Measurements from ENCODE around the gene GBP7. TPM values are rescaled to one million over a fixed set of nuclear protein-coding genes. Genes with fewer than 3 reads are reported as not detected.

Gene GBP7
- total RNA-seq, 1 donor from 2014 or later = not detected

DNA sequence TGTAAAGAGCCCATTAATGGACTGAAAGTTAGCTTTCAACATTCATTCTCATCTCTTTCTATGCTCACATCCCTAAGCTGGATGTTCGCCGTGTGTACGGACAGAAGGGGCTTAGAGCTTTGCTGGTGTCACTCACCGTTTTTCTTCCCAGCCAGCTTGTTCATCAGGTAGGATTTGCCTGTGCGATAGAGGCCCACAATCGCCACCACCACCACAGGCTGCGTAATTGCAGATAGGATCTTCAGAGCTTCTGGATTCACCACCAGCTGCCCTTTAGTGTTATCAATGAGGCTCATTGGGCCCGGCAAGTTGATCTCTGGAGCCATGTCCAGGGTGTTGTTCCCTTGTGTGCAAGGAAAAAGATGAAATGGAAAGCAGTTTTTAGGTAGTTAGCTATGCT is 54.2 kb downstream of the GBP7 start:
- DNase-seq (ENCODE audit: low read depth) = no peak

GRCh38 chr1:89114662-89115061 is 61.1 kb downstream of the GBP7 start:
- no peak for DNase-seq (ENCODE audit: low read depth)

DNA sequence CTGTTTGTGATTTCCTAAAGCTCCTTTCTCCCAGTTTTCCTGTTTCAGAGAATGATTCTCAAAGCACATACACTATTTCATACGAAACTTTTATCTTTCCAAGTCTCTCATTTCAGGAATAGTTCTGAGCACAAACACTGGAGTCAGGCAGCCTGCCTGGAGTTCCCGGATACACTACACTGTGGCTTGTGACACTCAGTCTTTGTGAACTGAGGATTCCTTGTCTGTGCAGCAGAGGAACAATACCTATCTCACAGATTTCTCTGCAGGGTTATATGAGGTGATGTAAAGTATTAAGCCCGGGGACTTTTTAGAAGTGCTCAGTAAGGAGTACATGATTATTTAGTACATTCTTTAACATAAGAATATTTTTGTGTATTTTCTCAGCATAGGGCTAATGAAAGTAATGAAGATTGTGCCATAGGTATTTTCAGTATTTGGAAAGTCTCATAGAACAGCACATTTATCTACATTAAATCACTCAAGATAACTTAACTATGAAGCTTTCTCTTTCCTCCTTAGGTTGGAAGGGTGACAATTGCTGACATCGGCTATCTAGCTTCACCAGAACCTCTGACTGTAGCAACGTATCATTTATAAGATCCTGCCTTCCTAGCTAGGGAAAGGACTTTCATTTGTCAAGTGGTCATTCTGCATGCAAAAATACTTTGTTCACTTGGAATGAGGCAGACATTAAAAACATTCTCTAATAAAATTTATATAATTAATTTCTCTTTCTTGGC is 62.8 kb downstream of the GBP7 start:
- no peak for DNase-seq (ENCODE audit: low read depth)

- no peak for DNase-seq (ENCODE audit: low read depth)
Observed at GRCh38 chr1:89104687-89105086, 71.1 kb downstream of the GBP7 start.

DNA sequence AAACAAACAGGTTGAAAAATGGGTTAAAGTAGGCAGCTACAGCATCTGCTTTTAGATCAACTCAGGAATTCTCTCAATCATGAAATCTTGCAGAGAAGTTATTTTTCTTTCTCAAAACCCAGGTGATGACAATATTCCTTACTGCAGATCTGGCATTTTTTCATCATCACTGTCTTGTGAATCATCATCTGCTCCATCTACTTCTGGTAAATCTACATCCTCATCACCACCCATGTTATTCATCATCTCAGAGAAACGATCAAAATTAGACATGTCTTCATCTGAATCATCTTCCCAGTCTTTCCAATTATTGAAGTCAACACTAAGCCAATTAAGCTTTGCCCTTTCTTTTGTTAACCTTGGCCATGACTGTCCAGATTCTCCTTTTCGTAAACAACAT is 71.7 kb downstream of the GBP7 start:
- no peak for DNase-seq (ENCODE audit: low read depth)

- DNase-seq (ENCODE audit: low read depth) = no peak
Observed at GRCh38 chr1:89102021-89102420, 73.8 kb downstream of the GBP7 start.

DNA sequence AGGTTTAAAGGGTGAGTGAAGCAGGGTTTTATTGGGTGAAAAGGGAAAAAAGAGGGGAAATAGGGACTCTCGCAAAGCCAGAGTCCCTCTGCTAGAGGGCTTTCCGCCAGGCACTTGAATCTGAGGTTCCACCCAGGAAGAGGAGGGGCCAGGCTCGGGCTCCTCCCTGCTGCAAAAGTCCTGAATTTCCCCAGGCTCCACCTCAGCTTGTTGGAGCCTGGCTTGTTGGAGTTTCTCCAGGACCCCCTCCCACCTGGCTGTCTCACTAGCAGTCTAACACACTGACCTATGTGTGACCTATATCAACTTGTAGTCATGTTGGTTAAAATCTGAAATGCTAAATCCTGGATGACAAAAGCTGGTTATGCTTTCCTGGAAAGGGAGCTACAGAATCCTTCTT is 75.4 kb downstream of the GBP7 start:
- no peak for DNase-seq (ENCODE audit: low read depth)

DNA sequence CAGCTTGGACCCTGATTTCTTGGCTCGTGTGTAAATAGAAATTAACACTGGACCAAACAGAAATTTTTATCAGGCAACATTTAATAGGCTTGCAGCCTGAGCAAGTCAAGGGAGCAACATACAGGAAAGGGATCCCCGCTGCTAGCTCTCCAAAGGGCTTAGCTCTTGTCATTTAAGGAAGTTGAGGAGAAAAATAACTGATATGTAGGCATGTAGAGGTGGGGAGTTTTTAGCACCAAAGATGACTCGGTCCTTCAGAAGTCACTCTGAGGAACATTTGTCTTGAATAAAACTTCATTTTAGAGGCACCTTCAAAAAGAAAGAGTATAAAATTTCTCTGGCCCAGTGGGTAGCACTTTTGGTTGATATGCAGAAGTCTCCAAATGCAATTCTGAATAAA is 76.9 kb downstream of the GBP7 start:
- no peak for DNase-seq (ENCODE audit: low read depth)

- no peak for DNase-seq (ENCODE audit: low read depth)
Observed at GRCh38 chr1:89095737-89096136, 80.1 kb downstream of the GBP7 start.

- DNase-seq (ENCODE audit: low read depth) = no peak
Observed at GRCh38 chr1:89089962-89090361, 85.8 kb downstream of the GBP7 start.

DNA sequence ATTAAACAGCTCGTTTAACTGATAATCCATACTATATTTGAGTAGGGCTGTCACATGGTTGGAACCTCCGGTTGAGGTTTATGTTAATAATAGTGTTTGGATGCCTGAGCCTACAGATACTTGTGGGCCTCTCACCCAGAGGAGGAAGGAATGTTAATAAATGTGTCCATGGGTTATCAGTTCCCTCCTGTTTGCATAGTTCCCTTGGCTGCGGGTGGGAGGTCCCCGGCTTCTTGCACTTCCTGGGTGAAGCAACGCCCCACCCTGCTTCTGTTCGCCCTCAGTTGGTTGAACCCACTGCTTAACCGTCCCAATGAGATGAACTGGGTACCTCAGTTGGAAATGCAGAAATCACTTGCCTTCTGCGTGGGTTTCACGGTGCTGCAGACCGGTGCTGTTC is 87.2 kb downstream of the GBP7 start:
- DNase-seq (ENCODE audit: low read depth) = no peak

DNA sequence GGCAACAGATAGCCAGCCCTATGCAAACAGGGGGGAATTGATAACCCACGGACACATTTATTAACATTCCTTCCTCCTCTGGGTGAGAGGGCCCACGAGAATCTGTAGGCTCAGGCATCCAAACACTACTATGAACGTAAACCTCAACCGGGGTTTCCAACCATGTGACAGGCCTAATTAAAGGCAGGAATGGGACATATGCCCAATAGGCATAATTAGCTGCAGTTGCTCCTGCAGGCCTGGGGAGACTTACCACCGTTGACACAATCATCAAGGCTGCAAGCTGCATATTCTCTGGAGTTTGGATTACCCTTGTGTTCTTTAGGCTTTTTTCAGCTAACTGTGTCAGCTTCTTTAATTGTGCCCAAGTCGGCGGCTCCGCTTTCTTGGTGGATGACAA is 88.6 kb downstream of the GBP7 start:
- no peak for DNase-seq (ENCODE audit: low read depth)

- peak; percentile 70 for DNase-seq (ENCODE audit: low read depth)
Observed at GRCh38 chr1:89085781-89086180, 90.0 kb downstream of the GBP7 start.

Other genes starting within 250 kb of the GBP7 start
- 31.0 and 54.4 TPM in 2 replicates for gene KYAT3, start 183.4 kb downstream of the GBP7 start, total RNA-seq
- gene RBMXL1, start 183.4 kb downstream of the GBP7 start, total RNA-seq = 12.5 and 16.2 TPM in 2 replicates
- 59.4 and 69.1 TPM in 2 replicates for gene GBP3, start 153.1 kb downstream of the GBP7 start, total RNA-seq
- gene GBP1, start 110.8 kb downstream of the GBP7 start, total RNA-seq = 37.7 and 50.0 TPM in 2 replicates
- gene GBP2, start 49.9 kb downstream of the GBP7 start, total RNA-seq = 28.8 and 82.1 TPM in 2 replicates
- gene GBP4, start 22.9 kb upstream of the GBP7 start, total RNA-seq = 0.55 and 1.7 TPM in 2 replicates
- gene GBP5, start 96.9 kb upstream of the GBP7 start, total RNA-seq = 0.05 and 0.17 TPM in 2 replicates
- gene GBP6, start 188.1 kb upstream of the GBP7 start, total RNA-seq = under 0.01 and 4.7 TPM in 2 replicates